ENCODE measurements around the gene STAT5A. TPM values are rescaled to one million over a fixed set of nuclear protein-coding genes. Genes with fewer than 3 reads are reported as not detected.
A peak's percentile ranks its signal among the peaks of the same experiment; 100 is the strongest.

STAT5A gene
- total RNA-seq, 2 donors from 2014 or later: 65.5 to 69.8 TPM

DNA sequence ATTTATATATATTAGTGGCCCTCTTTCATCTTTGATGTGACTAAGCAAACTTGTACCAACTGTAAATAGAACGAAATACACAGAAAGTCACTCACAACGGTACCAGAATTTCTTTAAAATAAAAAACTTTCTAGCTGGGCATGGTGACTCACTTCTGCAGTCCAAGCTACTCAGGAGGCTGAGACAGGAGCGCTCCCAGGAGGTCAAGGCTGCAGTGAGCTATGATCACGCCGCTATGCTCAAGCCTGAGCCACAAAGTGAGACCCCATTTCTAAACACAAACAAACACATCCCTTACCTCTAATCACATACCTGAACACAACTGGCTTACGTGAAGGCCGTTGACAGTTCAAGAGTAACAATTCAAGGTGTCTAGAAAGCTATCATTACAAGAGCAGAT lies 41.8 kb upstream of the STAT5A start:
- H3K9me3 ChIP-seq: no peaks in the 10 kb centered on the region
- H3K4me1 ChIP-seq (ENCODE audit: control insufficient read depth in 1 of 2, low read depth in 2 of 2): peaks cover 7 to 19% of the 10 kb centered on the region in 2 donors
- H3K27me3 ChIP-seq (replicated peaks; ENCODE audit: insufficient read depth): no peaks in the 10 kb centered on the region
- no peaks in the 10 kb centered on the region for H3K36me3 ChIP-seq
- ATAC-seq (ENCODE audit: insufficient number of reproducible peaks, low FRiP score, low read depth): no peak
- H3K4me3 ChIP-seq: no peak overlapping the region
- TF ChIP-seq, protein P1, sequence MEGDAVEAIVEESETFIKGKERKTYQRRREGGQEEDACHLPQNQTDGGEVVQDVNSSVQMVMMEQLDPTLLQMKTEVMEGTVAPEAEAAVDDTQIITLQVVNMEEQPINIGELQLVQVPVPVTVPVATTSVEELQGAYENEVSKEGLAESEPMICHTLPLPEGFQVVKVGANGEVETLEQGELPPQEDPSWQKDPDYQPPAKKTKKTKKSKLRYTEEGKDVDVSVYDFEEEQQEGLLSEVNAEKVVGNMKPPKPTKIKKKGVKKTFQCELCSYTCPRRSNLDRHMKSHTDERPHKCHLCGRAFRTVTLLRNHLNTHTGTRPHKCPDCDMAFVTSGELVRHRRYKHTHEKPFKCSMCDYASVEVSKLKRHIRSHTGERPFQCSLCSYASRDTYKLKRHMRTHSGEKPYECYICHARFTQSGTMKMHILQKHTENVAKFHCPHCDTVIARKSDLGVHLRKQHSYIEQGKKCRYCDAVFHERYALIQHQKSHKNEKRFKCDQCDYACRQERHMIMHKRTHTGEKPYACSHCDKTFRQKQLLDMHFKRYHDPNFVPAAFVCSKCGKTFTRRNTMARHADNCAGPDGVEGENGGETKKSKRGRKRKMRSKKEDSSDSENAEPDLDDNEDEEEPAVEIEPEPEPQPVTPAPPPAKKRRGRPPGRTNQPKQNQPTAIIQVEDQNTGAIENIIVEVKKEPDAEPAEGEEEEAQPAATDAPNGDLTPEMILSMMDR (IDR thresholded peaks at IDR 0.05): no peak
- no peak for DNase-seq (ENCODE audit: low spot score)
- H3K27ac ChIP-seq: no peak overlapping the region

DNA sequence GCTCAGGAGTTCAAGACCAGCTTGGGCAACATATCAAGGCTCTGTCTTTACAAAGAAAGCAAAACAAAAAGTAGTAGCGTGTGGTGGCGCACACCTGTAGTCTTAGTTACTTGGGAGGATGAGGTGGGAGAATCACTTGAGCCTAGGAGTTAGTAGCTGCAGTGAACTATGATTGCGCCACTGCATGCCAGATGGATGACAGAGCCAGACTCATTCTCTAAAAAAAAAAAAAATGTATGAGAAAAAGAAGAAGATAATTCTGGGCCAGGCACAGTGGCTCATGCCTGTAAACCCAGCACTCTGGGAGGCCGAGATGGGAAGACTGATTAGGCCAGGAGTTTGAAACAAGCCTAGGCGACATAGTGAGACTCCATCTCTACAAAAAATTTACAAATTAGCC lies 40.6 kb upstream of the STAT5A start:
- DNase-seq (ENCODE audit: low spot score): no peak
- Histone ChIP-seq H3K4me3 (no peak overlapping the region), H3K36me3 (no peaks in the 10 kb centered on the region), H3K4me1 (ENCODE audit: control insufficient read depth in 1 of 2, low read depth in 2 of 2) (peaks cover 7 to 27% of the 10 kb centered on the region in 2 donors), H3K9me3 (no peaks in the 10 kb centered on the region), H3K27ac (peak overlapping the region; percentile 73 to 81), H3K27me3 (replicated peaks; ENCODE audit: insufficient read depth) (no peaks in the 10 kb centered on the region)
- no peak for ATAC-seq (ENCODE audit: insufficient number of reproducible peaks, low FRiP score, low read depth)
- TF ChIP-seq, protein P1 (IDR thresholded peaks at IDR 0.05): no peak

DNA sequence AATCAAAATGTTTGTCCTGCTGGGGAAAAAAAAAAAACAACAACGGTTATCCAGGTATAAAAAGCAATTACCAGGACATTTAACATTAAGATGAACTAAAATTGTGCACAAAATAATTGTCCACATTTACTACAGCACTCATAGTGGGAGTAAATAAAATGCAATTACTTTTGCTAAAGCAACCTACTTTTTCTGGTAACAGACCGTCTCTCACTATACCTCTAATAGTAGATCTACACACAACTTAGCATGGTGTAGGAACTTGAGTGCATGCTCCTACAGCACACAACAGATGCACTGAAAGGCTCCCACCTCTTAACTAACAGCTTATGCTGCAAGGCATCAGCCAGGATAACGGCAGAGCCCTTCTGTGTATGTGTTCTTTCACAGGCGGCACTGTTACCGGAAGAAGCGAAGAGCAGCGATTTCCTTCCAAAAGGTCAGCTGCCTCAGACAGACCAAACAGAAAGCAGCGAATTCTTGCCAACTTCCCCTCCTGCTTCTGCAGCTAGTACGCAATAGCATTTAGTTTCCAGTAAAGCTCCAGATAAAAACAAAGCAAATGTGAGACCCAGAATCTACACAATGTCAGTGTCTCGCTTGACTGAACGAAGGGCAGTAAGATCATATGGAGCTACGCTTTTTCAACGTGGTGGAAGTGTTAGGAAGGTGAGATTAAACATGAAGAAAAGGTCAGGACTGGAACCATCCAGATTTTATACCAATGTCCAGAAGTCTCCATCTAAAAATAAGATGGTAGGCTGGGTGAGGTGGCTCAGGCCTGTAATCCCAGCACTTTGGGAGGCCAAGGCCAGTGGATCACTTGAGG lies 39.7 kb upstream of the STAT5A start:
- TF ChIP-seq, protein P1 (IDR thresholded peaks at IDR 0.05): no peak
- H3K27ac ChIP-seq: peak overlapping the region; percentile 81 to 92

DNA sequence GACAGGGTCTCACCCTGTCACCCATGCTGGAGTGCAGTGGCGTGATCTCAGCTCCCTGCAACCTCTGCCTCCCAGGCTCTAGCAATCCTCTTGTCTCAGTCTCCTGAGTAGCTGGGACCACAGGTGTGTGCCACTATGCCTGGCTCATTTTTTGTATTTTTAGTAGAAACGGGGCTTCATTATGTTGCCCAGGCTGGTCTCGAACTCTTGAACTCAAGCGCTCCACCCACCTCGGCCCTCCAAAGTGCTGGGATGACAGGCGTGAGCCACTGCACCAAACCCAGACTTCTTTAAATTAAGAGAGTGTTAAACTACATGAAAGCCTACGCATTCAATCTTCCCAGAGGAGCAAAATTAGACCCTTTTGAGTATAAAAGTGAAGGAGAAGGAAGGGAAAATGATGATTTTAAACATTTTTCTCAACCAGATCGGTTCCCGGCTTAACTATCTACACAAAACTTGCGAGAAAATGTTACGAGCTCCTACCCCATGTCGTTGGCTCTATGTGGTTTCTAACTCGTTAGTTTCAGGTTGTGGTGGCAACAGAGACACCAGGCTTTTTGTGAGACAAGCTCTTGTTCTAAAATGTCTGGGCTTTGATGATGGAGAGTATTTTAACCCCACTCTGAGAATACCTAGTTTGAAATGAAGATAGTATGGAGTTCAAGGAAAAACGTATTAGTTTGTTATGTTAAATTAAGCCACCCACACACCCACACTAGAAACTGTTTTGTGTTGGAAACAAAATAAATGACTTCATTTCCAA lies 38.4 kb upstream of the STAT5A start:
- DNase-seq (ENCODE audit: low spot score): no peak

More for the DNA sequence above, 39.7 kb upstream of the STAT5A start:
- Histone ChIP-seq H3K36me3 (no peaks in the 10 kb centered on the region), H3K9me3 (no peaks in the 10 kb centered on the region), H3K4me1 (ENCODE audit: control insufficient read depth in 1 of 2, low read depth in 2 of 2) (peaks cover 15 to 35% of the 10 kb centered on the region in 2 donors), H3K4me3 (peak overlapping the region; percentile 60), H3K27me3 (replicated peaks; ENCODE audit: insufficient read depth) (no peaks in the 10 kb centered on the region)
- peak; percentile 71 for DNase-seq (ENCODE audit: low spot score)
- peak; percentile 73 for ATAC-seq (ENCODE audit: insufficient number of reproducible peaks, low FRiP score, low read depth)

More for the DNA sequence above, 38.4 kb upstream of the STAT5A start:
- H3K4me1 ChIP-seq (ENCODE audit: control insufficient read depth in 1 of 2, low read depth in 2 of 2): peaks cover 15 to 35% of the 10 kb centered on the region in 2 donors
- H3K27me3 ChIP-seq (replicated peaks; ENCODE audit: insufficient read depth): no peaks in the 10 kb centered on the region
- no peak for ATAC-seq (ENCODE audit: insufficient number of reproducible peaks, low FRiP score, low read depth)
- H3K9me3 ChIP-seq: no peaks in the 10 kb centered on the region
- no peaks in the 10 kb centered on the region for H3K36me3 ChIP-seq
- H3K4me3 ChIP-seq: no peak overlapping the region
- H3K27ac ChIP-seq: peak overlapping the region in 1 of 2 donors; percentile 81
- TF ChIP-seq, protein P1 (IDR thresholded peaks at IDR 0.05): no peak

Data from thoracic aorta (tissue), 2 donors.